Measurements from ENCODE around the gene ZBTB49. TPM values are rescaled to one million over a fixed set of nuclear protein-coding genes. Genes with fewer than 3 reads are reported as not detected.
"Not testable (repeated sequence)": the region's sequence is repeated elsewhere in the genome, so short reads cannot be mapped to it uniquely, and the experiment has no call there.

ZBTB49 gene
- total RNA-seq, 2 donors from 2014 or later: 3.9 to 6.0 TPM

GRCh38 chr4:4333265-4333706 lies 43.2 kb downstream of the ZBTB49 start:
- Mint-ChIP-seq H3K36me3 (no peaks in the 10 kb centered on the region), H3K9me3 (no peaks in the 10 kb centered on the region), H3K27ac (no peak overlapping the region)
- ATAC-seq (peak; percentile 43 to 54), DNase-seq (ENCODE audit: low spot score in 2 of 2) (no peak)

- H3K9me3 Mint-ChIP-seq: no peaks in the 10 kb centered on the region
- ATAC-seq: peak; percentile 87 to 93
- no peaks in the 10 kb centered on the region for H3K36me3 Mint-ChIP-seq
- H3K27ac Mint-ChIP-seq: no peak overlapping the region
- peak; percentile 74 to 77 for DNase-seq (ENCODE audit: low spot score in 2 of 2)
Measured at GRCh38 chr4:4334798-4335520, 44.9 kb downstream of the ZBTB49 start.

GRCh38 chr4:4338210-4339001 lies 48.4 kb downstream of the ZBTB49 start:
- Mint-ChIP-seq H3K36me3 (no peaks in the 10 kb centered on the region), H3K27ac (peak overlapping the region in 1 of 2 donors; percentile 5), H3K9me3 (no peaks in the 10 kb centered on the region)
- DNase-seq (ENCODE audit: low spot score in 2 of 2) (no peak), ATAC-seq (no peak)

GRCh38 chr4:4339504-4340085 lies 49.5 kb downstream of the ZBTB49 start:
- DNase-seq (ENCODE audit: low spot score in 2 of 2): no peak
- ATAC-seq: no peak
- no peaks in the 10 kb centered on the region for H3K36me3 Mint-ChIP-seq
- H3K27ac Mint-ChIP-seq: no peak overlapping the region
- H3K9me3 Mint-ChIP-seq: no peaks in the 10 kb centered on the region

- no peaks in the 10 kb centered on the region for H3K9me3 Mint-ChIP-seq
- ATAC-seq (no peak), DNase-seq (ENCODE audit: low spot score in 2 of 2) (no peak)
- no peaks in the 10 kb centered on the region for H3K36me3 Mint-ChIP-seq
- no peak overlapping the region for H3K27ac Mint-ChIP-seq
Measured at GRCh38 chr4:4341861-4342650, 52.0 kb downstream of the ZBTB49 start.

GRCh38 chr4:4343038-4343437 lies 53.0 kb downstream of the ZBTB49 start:
- no peak for ATAC-seq
- peak overlapping the region in 1 of 2 donors; percentile 31 for H3K27ac Mint-ChIP-seq
- no peaks in the 10 kb centered on the region for H3K36me3 Mint-ChIP-seq

GRCh38 chr4:4344915-4345527 lies 55.0 kb downstream of the ZBTB49 start:
- Mint-ChIP-seq H3K36me3 (peaks cover 5 to 9% of the 10 kb centered on the region in 2 donors), H3K9me3 (peaks cover 0 to 7% of the 10 kb centered on the region in 2 donors), H3K27ac (peak overlapping the region in 1 of 2 donors; percentile 68)
- ATAC-seq (no peak), DNase-seq (ENCODE audit: low spot score in 2 of 2) (no peak)

More at GRCh38 chr4:4343038-4343437, 53.0 kb downstream of the ZBTB49 start:
- no peaks in the 10 kb centered on the region for H3K9me3 Mint-ChIP-seq
- DNase-seq (ENCODE audit: low spot score in 2 of 2): no peak

- Mint-ChIP-seq H3K9me3 (peaks cover 0 to 7% of the 10 kb centered on the region in 2 donors), H3K36me3 (peaks cover 5 to 9% of the 10 kb centered on the region in 2 donors), H3K27ac (no peak overlapping the region)
- DNase-seq (ENCODE audit: low spot score in 2 of 2) (no peak), ATAC-seq (no peak)
Measured at GRCh38 chr4:4347585-4347984, 57.5 kb downstream of the ZBTB49 start.

- ATAC-seq: peak; percentile 51 to 57
- not testable (repeated sequence) for H3K27ac Mint-ChIP-seq; H3K36me3 Mint-ChIP-seq; DNase-seq (ENCODE audit: low spot score in 2 of 2); H3K9me3 Mint-ChIP-seq
Measured at GRCh38 chr4:4348585-4348984, 58.5 kb downstream of the ZBTB49 start.

- ATAC-seq: no peak
- no peak for DNase-seq (ENCODE audit: low spot score in 2 of 2)
- peaks cover 5 to 9% of the 10 kb centered on the region in 2 donors for H3K36me3 Mint-ChIP-seq
- H3K27ac Mint-ChIP-seq: no peak overlapping the region
- peaks cover 0 to 9% of the 10 kb centered on the region in 2 donors for H3K9me3 Mint-ChIP-seq
Measured at GRCh38 chr4:4349867-4350266, 59.8 kb downstream of the ZBTB49 start.

- no peak overlapping the region for H3K27ac Mint-ChIP-seq
- peaks cover 5 to 9% of the 10 kb centered on the region in 2 donors for H3K36me3 Mint-ChIP-seq
- H3K9me3 Mint-ChIP-seq: peaks cover 0 to 9% of the 10 kb centered on the region in 2 donors
- DNase-seq (ENCODE audit: low spot score in 2 of 2) (no peak), ATAC-seq (no peak)
Measured at GRCh38 chr4:4350909-4351308, 60.9 kb downstream of the ZBTB49 start.

- ATAC-seq (no peak), DNase-seq (ENCODE audit: low spot score in 2 of 2) (no peak)
- Mint-ChIP-seq H3K36me3 (no peaks in the 10 kb centered on the region), H3K27ac (no peak overlapping the region), H3K9me3 (peaks cover 0 to 3% of the 10 kb centered on the region in 2 donors)
Measured at GRCh38 chr4:4355302-4355701, 65.3 kb downstream of the ZBTB49 start.

- peaks cover 0 to 3% of the 10 kb centered on the region in 2 donors for H3K9me3 Mint-ChIP-seq
- H3K27ac Mint-ChIP-seq: peak overlapping the region in 1 of 2 donors; percentile 30
- DNase-seq (ENCODE audit: low spot score in 2 of 2): no peak
- no peak for ATAC-seq
- H3K36me3 Mint-ChIP-seq: no peaks in the 10 kb centered on the region
Measured at GRCh38 chr4:4356106-4357041, 66.3 kb downstream of the ZBTB49 start.

- Mint-ChIP-seq H3K27ac (no peak overlapping the region), H3K9me3 (peaks cover 0 to 3% of the 10 kb centered on the region in 2 donors), H3K36me3 (no peaks in the 10 kb centered on the region)
- DNase-seq (ENCODE audit: low spot score in 2 of 2) (no peak), ATAC-seq (no peak)
Measured at GRCh38 chr4:4358093-4358854, 68.2 kb downstream of the ZBTB49 start.

Measured in activated naive CD4-positive, alpha-beta T cell treated with anti-CD3 and anti-CD28 coated beads, Interleukin-2, amount 50 U/mL, for 72 hours (primary cell).